Naive B cell (primary cell): ENCODE data around the gene NABP2. TPM values are rescaled to one million over a fixed set of nuclear protein-coding genes. Genes with fewer than 3 reads are reported as not detected.

ENCODE experiments used
- ATAC-seq, 2 donors: fragments of 150-1000 bp; cut with Tn5 transposase; 2 replicates each; pipeline ENCODE4 v1.10.0; 2021; ENCODE audit warnings: low read depth in 2 of 2, mild to moderate bottlenecking in 2 of 2, moderate library complexity in 2 of 2
- DNase-seq: peaks from one replicate; pipeline ENCODE4 v3.0.0; 2022
- H3K27ac Mint-ChIP-seq, 6 donors: one replicate each; pipeline ENCODE4 v1.8.0; 2020 to 2022; ENCODE audit warnings: mild to moderate bottlenecking in 6 of 6, mixed read lengths in 6 of 6, moderate library complexity in 5 of 6, inconsistent platforms in 2 of 6
- H3K27me3 Mint-ChIP-seq, 3 donors: one replicate each; pipeline ENCODE4 v1.8.0; 2021 to 2022; ENCODE audit warnings: mixed read lengths in 3 of 3, mild to moderate bottlenecking in 1 of 3
- H3K36me3 Mint-ChIP-seq, 2 donors: one replicate each; pipeline ENCODE4 v1.8.0; 2020 to 2022; ENCODE audit warnings: mixed read lengths in 2 of 2, inconsistent platforms in 1 of 2, mild to moderate bottlenecking in 1 of 2
- H3K4me1 Mint-ChIP-seq, 3 donors: one replicate each; pipeline ENCODE4 v1.8.0; 2020 to 2022; ENCODE audit warnings: mixed read lengths in 3 of 3, inconsistent platforms in 1 of 3, mild to moderate bottlenecking in 1 of 3, moderate library complexity in 1 of 3
- H3K4me3 Mint-ChIP-seq, 8 donors: one replicate each; pipeline ENCODE4 v1.8.0; 2020 to 2022; ENCODE audit warnings: mild to moderate bottlenecking in 8 of 8, mixed read lengths in 8 of 8, moderate library complexity in 8 of 8, inconsistent platforms in 2 of 8
- H3K9me3 Mint-ChIP-seq, 7 donors: one replicate each; pipeline ENCODE4 v1.8.0; 2020 to 2022; ENCODE audit warnings: mixed read lengths in 7 of 7, mild to moderate bottlenecking in 5 of 7, inconsistent platforms in 2 of 7, moderate library complexity in 1 of 7
- polyA plus RNA-seq, 6 donors: library from polyadenylated mRNA; unstranded; fragments of 300-500 nt; fragmentation: Illumina TruSeq; gene quantifications; one replicate each; pipeline ENCODE4 v1.2.3, GENCODE V29; 2021; ENCODE audit warnings: low read depth in 6 of 6

Gene NABP2
- polyA plus RNA-seq, 6 donors from 2014 or later: 0.73 to 5.7 (median 3.9) TPM

GRCh38 chr12:56197921-56198635 is 26.1 kb upstream of the NABP2 start:
- Mint-ChIP-seq H3K4me3 (no peak overlapping the region), H3K27ac (peak overlapping the region in 2 of 6 donors; percentile 53 to 94), H3K4me1 (peaks cover 3 to 17% (median 16%) of the 10 kb centered on the region in 3 donors), H3K9me3 (no peaks in the 10 kb centered on the region), H3K27me3 (no peaks in the 10 kb centered on the region), H3K36me3 (no peaks in the 10 kb centered on the region)
- DNase-seq (no peak), ATAC-seq (no peak)

DNA sequence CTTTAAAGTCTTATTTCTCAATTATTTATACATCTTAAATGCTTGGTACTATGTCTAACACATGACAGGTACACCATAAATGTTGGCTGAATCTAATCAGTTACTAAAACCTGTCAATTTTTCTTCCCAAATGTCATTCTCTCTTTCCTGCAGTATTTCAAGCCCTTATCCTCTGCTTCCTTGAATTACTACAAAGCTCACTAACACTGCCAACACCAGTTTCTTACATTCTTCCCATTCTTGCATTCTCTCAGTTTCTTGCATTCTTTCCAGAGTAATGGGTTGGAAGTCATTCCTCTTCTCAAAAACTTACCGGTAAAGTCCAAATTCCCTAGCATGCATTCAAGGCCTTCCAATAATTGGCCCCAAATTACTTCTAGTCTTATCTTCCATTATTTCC is 25.3 kb upstream of the NABP2 start:
- peaks cover 0 to 12% (median 12%) of the 10 kb centered on the region in 3 donors for H3K4me1 Mint-ChIP-seq

GRCh38 chr12:56202366-56202765 is 21.8 kb upstream of the NABP2 start:
- DNase-seq (no peak), ATAC-seq (no peak)
- Mint-ChIP-seq H3K4me3 (no peak overlapping the region), H3K27me3 (no peaks in the 10 kb centered on the region), H3K4me1 (peaks cover 15 to 30% (median 19%) of the 10 kb centered on the region in 3 donors), H3K36me3 (peaks cover 11 to 17% of the 10 kb centered on the region in 2 donors), H3K27ac (peak overlapping the region in 4 of 6 donors; percentile 33 to 80 (median 56)), H3K9me3 (no peaks in the 10 kb centered on the region)

More for the DNA sequence above, 25.3 kb upstream of the NABP2 start:
- H3K27me3 Mint-ChIP-seq: no peaks in the 10 kb centered on the region
- peaks cover 0 to under 1% of the 10 kb centered on the region in 2 donors for H3K36me3 Mint-ChIP-seq
- H3K4me3 Mint-ChIP-seq: no peak overlapping the region
- no peaks in the 10 kb centered on the region for H3K9me3 Mint-ChIP-seq
- ATAC-seq (no peak), DNase-seq (no peak)
- peak overlapping the region in 5 of 6 donors; percentile 53 to 94 (median 84) for H3K27ac Mint-ChIP-seq

DNA sequence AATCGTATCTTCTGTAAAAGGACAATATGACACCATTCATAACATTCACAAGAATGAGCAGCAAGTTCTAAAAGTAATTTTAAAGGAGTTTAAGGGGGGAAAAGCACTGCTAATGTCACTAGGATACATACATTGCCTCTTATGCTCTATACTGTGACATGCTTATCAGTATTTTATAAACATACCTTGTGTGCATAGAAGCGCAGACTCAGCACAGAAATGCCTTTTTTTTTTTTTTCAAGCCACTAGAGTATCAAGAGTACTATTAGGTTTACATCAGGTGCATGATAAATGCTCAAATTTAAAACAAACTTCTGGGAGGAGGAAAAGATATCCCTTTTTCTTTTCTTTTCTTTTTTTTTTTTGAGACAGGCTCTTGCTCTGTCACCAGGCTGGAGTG is 21.3 kb upstream of the NABP2 start:
- Mint-ChIP-seq H3K27me3 (no peaks in the 10 kb centered on the region), H3K9me3 (no peaks in the 10 kb centered on the region), H3K36me3 (peaks cover 14 to 22% of the 10 kb centered on the region in 2 donors), H3K4me3 (no peak overlapping the region), H3K27ac (peak overlapping the region in 3 of 6 donors; percentile 33 to 80 (median 37)), H3K4me1 (peaks cover 19 to 30% (median 22%) of the 10 kb centered on the region in 3 donors)
- no peak for ATAC-seq
- DNase-seq: no peak

- DNase-seq (no peak), ATAC-seq (no peak)
- Mint-ChIP-seq H3K4me1 (peaks cover 23 to 24% (median 24%) of the 10 kb centered on the region in 3 donors), H3K27me3 (no peaks in the 10 kb centered on the region), H3K27ac (peak overlapping the region; percentile 0 to 91 (median 51)), H3K36me3 (peaks cover 14 to 22% of the 10 kb centered on the region in 2 donors), H3K4me3 (no peak overlapping the region), H3K9me3 (no peaks in the 10 kb centered on the region)
These were observed 19.9 kb upstream of the NABP2 start for GRCh38 chr12:56204275-56204674.

DNA sequence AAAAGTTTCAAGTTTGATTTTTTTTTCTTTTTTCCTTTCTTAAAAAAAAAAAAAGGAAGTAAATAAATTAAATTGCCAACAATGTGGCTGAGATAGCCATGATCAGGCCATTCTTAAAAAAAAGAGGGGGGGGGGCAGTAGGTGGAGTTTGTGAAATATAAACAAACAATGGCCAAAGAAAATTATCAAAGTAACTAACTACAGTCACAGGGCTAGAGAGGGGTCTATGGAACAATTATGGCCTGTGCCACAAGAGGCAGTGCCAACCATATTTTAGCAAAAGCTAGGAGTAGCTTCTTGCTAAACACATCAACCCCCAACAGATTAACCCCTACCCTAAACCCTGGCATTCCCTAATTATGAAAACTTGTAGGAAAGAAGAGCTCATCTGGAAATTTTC is 18.7 kb upstream of the NABP2 start:
- peak; percentile 18 to 29 for ATAC-seq
- no peaks in the 10 kb centered on the region for H3K27me3 Mint-ChIP-seq
- DNase-seq: no peak
- H3K4me1 Mint-ChIP-seq: peaks cover 23 to 31% (median 29%) of the 10 kb centered on the region in 3 donors
- H3K9me3 Mint-ChIP-seq: no peaks in the 10 kb centered on the region
- H3K4me3 Mint-ChIP-seq: no peak overlapping the region
- peaks cover 14 to 22% of the 10 kb centered on the region in 2 donors for H3K36me3 Mint-ChIP-seq
- H3K27ac Mint-ChIP-seq: peak overlapping the region; percentile 29 to 90 (median 58)

- peaks cover 19 to 28% of the 10 kb centered on the region in 2 donors for H3K36me3 Mint-ChIP-seq
- peak overlapping the region in 5 of 6 donors; percentile 29 to 90 (median 71) for H3K27ac Mint-ChIP-seq
- ATAC-seq: peak in 1 of 2 donors; percentile 20
These were observed 17.5 kb upstream of the NABP2 start for GRCh38 chr12:56206452-56207166.

GRCh38 chr12:56208006-56208405 is 16.1 kb upstream of the NABP2 start:
- H3K9me3 Mint-ChIP-seq: no peaks in the 10 kb centered on the region
- peak; percentile 91 to 94 for ATAC-seq

More at GRCh38 chr12:56206452-56207166, 17.5 kb upstream of the NABP2 start:
- Mint-ChIP-seq H3K9me3 (no peaks in the 10 kb centered on the region), H3K4me1 (peaks cover 23 to 38% (median 35%) of the 10 kb centered on the region in 3 donors), H3K4me3 (no peak overlapping the region), H3K27me3 (no peaks in the 10 kb centered on the region)
- peak; percentile 35 for DNase-seq

DNA sequence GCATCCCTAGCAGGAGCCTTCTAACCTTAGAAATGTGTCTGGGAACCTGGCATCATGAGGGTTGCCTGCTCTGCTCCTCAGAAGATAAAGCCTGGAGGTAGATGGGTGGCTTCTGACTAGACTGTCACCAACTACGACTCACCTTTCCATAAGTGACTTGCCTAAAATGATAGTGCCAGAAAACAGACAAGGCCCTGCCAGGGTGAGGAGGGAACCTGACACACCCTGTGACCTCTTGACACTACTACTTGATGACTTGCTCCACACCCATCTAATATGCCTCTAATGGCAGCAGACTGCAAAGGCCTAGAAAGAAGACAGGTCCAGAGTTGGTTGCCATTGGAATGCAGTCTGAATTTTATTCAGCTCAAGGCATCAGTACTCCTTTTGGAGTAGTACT is 11.8 kb upstream of the NABP2 start:
- H3K36me3 Mint-ChIP-seq: peaks cover 22 to 30% of the 10 kb centered on the region in 2 donors

More at GRCh38 chr12:56208006-56208405, 16.1 kb upstream of the NABP2 start:
- DNase-seq: peak; percentile 68
- Mint-ChIP-seq H3K36me3 (peaks cover 19 to 29% of the 10 kb centered on the region in 2 donors), H3K4me3 (peak overlapping the region in 3 of 8 donors; percentile 2 to 25 (median 23)), H3K27ac (peak overlapping the region; percentile 43 to 93 (median 90)), H3K4me1 (peaks cover 20 to 44% (median 38%) of the 10 kb centered on the region in 3 donors), H3K27me3 (no peaks in the 10 kb centered on the region)

GRCh38 chr12:56213878-56214277 is 10.3 kb upstream of the NABP2 start:
- Mint-ChIP-seq H3K36me3 (peaks cover 19 to 25% of the 10 kb centered on the region in 2 donors), H3K27me3 (no peaks in the 10 kb centered on the region), H3K4me1 (peaks cover 21 to 45% (median 34%) of the 10 kb centered on the region in 3 donors), H3K27ac (no peak overlapping the region), H3K9me3 (no peaks in the 10 kb centered on the region), H3K4me3 (peak overlapping the region in 1 of 8 donors; percentile 74)
- DNase-seq (no peak), ATAC-seq (no peak)

More for the DNA sequence above, 11.8 kb upstream of the NABP2 start:
- ATAC-seq (no peak), DNase-seq (no peak)
- Mint-ChIP-seq H3K27me3 (no peaks in the 10 kb centered on the region), H3K9me3 (no peaks in the 10 kb centered on the region), H3K27ac (no peak overlapping the region), H3K4me1 (peaks cover 24 to 47% (median 38%) of the 10 kb centered on the region in 3 donors), H3K4me3 (no peak overlapping the region)

- Mint-ChIP-seq H3K9me3 (no peaks in the 10 kb centered on the region), H3K36me3 (peaks cover 16 to 21% of the 10 kb centered on the region in 2 donors), H3K4me1 (peaks cover 20 to 49% (median 32%) of the 10 kb centered on the region in 3 donors), H3K27ac (peak overlapping the region in 5 of 6 donors; percentile 22 to 63 (median 55)), H3K27me3 (no peaks in the 10 kb centered on the region), H3K4me3 (peak overlapping the region in 1 of 8 donors; percentile 10)
- DNase-seq (no peak), ATAC-seq (no peak)
These were observed 7.7 kb upstream of the NABP2 start for GRCh38 chr12:56216461-56216860.

DNA sequence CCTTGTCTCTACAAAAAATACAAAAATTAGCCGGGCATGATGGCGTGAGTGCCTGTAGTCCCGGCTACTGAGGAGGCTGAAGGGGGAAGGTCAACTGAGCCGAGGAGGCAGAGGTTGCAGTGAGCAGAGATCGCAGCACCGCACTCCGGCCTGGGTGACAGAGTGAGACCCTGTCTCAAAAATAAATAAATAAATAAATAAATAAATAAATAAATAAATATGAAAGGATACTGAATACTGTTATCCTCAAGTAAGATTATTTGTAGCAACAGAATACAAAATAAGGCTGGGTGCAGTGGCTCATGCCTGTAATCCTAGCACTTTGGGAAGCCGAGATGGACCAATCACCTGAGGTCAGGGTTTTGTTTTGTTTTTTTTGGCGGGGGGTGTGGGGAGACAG is 4.3 kb upstream of the NABP2 start:
- H3K9me3 Mint-ChIP-seq: no peaks in the 10 kb centered on the region
- no peak for ATAC-seq
- peaks cover 41 to 68% (median 53%) of the 10 kb centered on the region in 3 donors for H3K4me1 Mint-ChIP-seq
- no peaks in the 10 kb centered on the region for H3K27me3 Mint-ChIP-seq
- peak overlapping the region in 2 of 6 donors; percentile 100 for H3K27ac Mint-ChIP-seq
- no peak for DNase-seq
- H3K36me3 Mint-ChIP-seq: peaks cover 10 to 15% of the 10 kb centered on the region in 2 donors
- peak overlapping the region; percentile 24 to 100 (median 68) for H3K4me3 Mint-ChIP-seq

- Mint-ChIP-seq H3K9me3 (no peaks in the 10 kb centered on the region), H3K27ac (peak overlapping the region; percentile 100), H3K36me3 (peaks cover 4 to 8% of the 10 kb centered on the region in 2 donors), H3K4me1 (peaks cover 44 to 70% (median 56%) of the 10 kb centered on the region in 3 donors), H3K4me3 (peak overlapping the region; percentile 97 to 100 (median 99)), H3K27me3 (no peaks in the 10 kb centered on the region)
- DNase-seq (peak; percentile 77), ATAC-seq (peak; percentile 49 to 52)
These were observed 3.4 kb upstream of the NABP2 start for GRCh38 chr12:56220611-56221231.
